HCT116 (cell line): Measurements from ENCODE around the gene LENG9. TPM values are rescaled to one million over a fixed set of nuclear protein-coding genes. Genes with fewer than 3 reads are reported as not detected.

Experiments
- ATAC-seq: fragments of 200-7000 bp; cut with Tn5 transposase; 2 replicates; pipeline ENCODE4 v1.9.1; 2020; ENCODE audit warnings: mild to moderate bottlenecking, moderate library complexity
- BruUV-seq: library from RNA; stranded (reverse); fragments of 400-500 nt; replicated peaks from 2 replicates; lab custom pipeline; 2021; lab: Mats Ljungman, UMichigan
- CTCF ChIA-PET: fragments of 300-600 bp; sonication (Branson Sonifier 250); formaldehyde crosslinking; loops from one replicate; lab custom pipeline; 2021; ENCODE audit warnings: antibody characterized with exemption; lab: Charles Lee
- POLR2A ChIA-PET: fragments of 300-600, 350-600 bp; sonication (Branson Sonifier 250); formaldehyde crosslinking; loops from one replicate; lab custom pipeline; 2021; ENCODE audit warnings: antibody characterized with exemption; lab: Charles Lee
- RAD21 ChIA-PET, 2 experiments: fragments of 300-600 bp; sonication (Branson Sonifier 250); formaldehyde crosslinking; loops; one replicate each; lab custom pipeline; 2023; ENCODE audit warnings: low total read pairs in 2 of 2; ENCODE audit not compliant: uncharacterized antibody in 2 of 2, unreplicated experiment in 2 of 2, low non-redundant PET in 1 of 2; lab: Charles Lee
- DNase-seq: peaks from one replicate; pipeline ENCODE4 v3.0.0-alpha.2; 2010; ENCODE audit warnings: low read depth, low spot score
- H2AFZ ChIP-seq: fragments of 200-600 bp; shearing (Covaris generic), sonication (generic); 2 replicates; pipeline ENCODE4 v1.6.1; 2017; ENCODE audit warnings: low read depth, mixed run types, mixed read lengths, antibody characterized with exemption, low read length; ENCODE audit not compliant: poor library complexity, severe bottlenecking
- H3K27ac ChIP-seq: 2 replicates; pipeline ENCODE4 v1.5.1; 2012; ENCODE audit warnings: low read depth, low read length
- H3K27me3 ChIP-seq: fragments of 200-600 bp; sonication (generic); 2 replicates; pipeline ENCODE4 v1.6.1; 2016; ENCODE audit warnings: mixed run types, low read length, mixed read lengths; ENCODE audit not compliant: insufficient read depth
- H3K36me3 ChIP-seq, 2 experiments: fragments of 200-500 bp in 1 of 2; fragments of 200-600 bp in 1 of 2; sonication (Bioruptor generic) in 1 of 2; sonication (generic) in 1 of 2; 2 replicates each; pipeline versions ENCODE4 v1.5.1 to v1.6.1; 2014 to 2016; ENCODE audit warnings: low read length in 2 of 2, inconsistent platforms in 1 of 2, mixed read lengths in 1 of 2, mixed run types in 1 of 2; ENCODE audit not compliant: insufficient read depth in 2 of 2, control insufficient read depth in 1 of 2
- H3K4me1 ChIP-seq, 2 experiments: fragments of 200-600 bp in 1 of 2; sonication (generic) in 1 of 2; 2 replicates each; pipeline versions ENCODE4 v1.5.1 to v1.6.1; 2012 to 2017; ENCODE audit warnings: low read length in 2 of 2, inconsistent platforms in 1 of 2, mild to moderate bottlenecking in 1 of 2, mixed read lengths in 1 of 2, mixed run types in 1 of 2, moderate library complexity in 1 of 2; ENCODE audit not compliant: insufficient read depth in 2 of 2, control insufficient read depth in 1 of 2
- H3K4me2 ChIP-seq: fragments of 200-600 bp; sonication (generic); 2 replicates; pipeline ENCODE4 v1.6.1; 2017; ENCODE audit warnings: mixed run types, low read length, mixed read lengths
- H3K4me3 ChIP-seq, 2 experiments: fragments of 200-600 bp in 1 of 2; sonication (generic) in 1 of 2; replicated peaks in 1 of 2; 2 replicates each; pipeline ENCODE4 v1.5.1; 2011 to 2016; ENCODE audit warnings: low read length in 2 of 2, control low read depth in 1 of 2, low read depth in 1 of 2, mild to moderate bottlenecking in 1 of 2, mixed read lengths in 1 of 2, mixed run types in 1 of 2
- H3K79me2 ChIP-seq: fragments of 200-600 bp; sonication (generic); 2 replicates; pipeline ENCODE4 v1.6.1; 2017; ENCODE audit warnings: mild to moderate bottlenecking, mixed run types, low read length, moderate library complexity, mixed read lengths; ENCODE audit not compliant: insufficient read depth
- H3K9ac ChIP-seq: fragments of 200-600 bp; sonication (generic); 2 replicates; pipeline ENCODE4 v1.6.1; 2016; ENCODE audit warnings: low read length, mixed read lengths
- H3K9me2 ChIP-seq: fragments of 200-600 bp; sonication (generic), shearing (Covaris generic); 2 replicates; pipeline ENCODE4 v1.6.1; 2017; ENCODE audit warnings: mixed run types, mild to moderate bottlenecking, moderate library complexity; ENCODE audit not compliant: insufficient read depth
- H3K9me3 ChIP-seq, 2 experiments: fragments of 200-500 bp in 1 of 2; fragments of 200-600 bp in 1 of 2; sonication (Bioruptor generic) in 1 of 2; sonication (generic) in 1 of 2; 2 replicates each; pipeline ENCODE4 v1.6.1; 2014 to 2017; ENCODE audit warnings: low read length in 2 of 2, mixed read lengths in 2 of 2, inconsistent platforms in 1 of 2, low read depth in 1 of 2, mild to moderate bottlenecking in 1 of 2, mixed run types in 1 of 2, moderate library complexity in 1 of 2; ENCODE audit not compliant: control insufficient read depth in 1 of 2, insufficient read depth in 1 of 2
- H4K20me1 ChIP-seq: fragments of 200-600 bp; sonication (generic), shearing (Covaris generic); 2 replicates; pipeline ENCODE4 v1.6.1; 2017; ENCODE audit warnings: mixed run types, mild to moderate bottlenecking, moderate library complexity; ENCODE audit not compliant: insufficient read depth
- CBX3 ChIP-seq: IDR thresholded peaks from 2 replicates; pipeline ENCODE4 v1.6.1; 2012; ENCODE audit warnings: low read depth
- EGR1 ChIP-seq: IDR thresholded peaks from 2 replicates; pipeline ENCODE4 v1.6.1; 2012; ENCODE audit warnings: low read depth
- ELF1 ChIP-seq: IDR thresholded peaks from 2 replicates; pipeline ENCODE4 v1.6.1; 2012; ENCODE audit warnings: low read depth, borderline replicate concordance
- EZH2 ChIP-seq: fragments of 200-600 bp; sonication (generic); IDR thresholded peaks from 2 replicates; pipeline ENCODE4 v1.6.1; 2017; ENCODE audit warnings: antibody characterized with exemption, mixed run types
- EZH2phosphoT487 ChIP-seq: fragments of 200-600 bp; IDR thresholded peaks from 2 replicates; pipeline ENCODE4 v1.6.1; 2018; ENCODE audit warnings: antibody characterized with exemption, borderline replicate concordance
- POLR2AphosphoS5 ChIP-seq: IDR thresholded peaks from 2 replicates; pipeline ENCODE4 v1.6.1; 2011; ENCODE audit warnings: mild to moderate bottlenecking, low read depth, low read length, moderate library complexity
- RAD21 ChIP-seq: IDR thresholded peaks from 2 replicates; pipeline ENCODE4 v1.6.1; 2012; ENCODE audit warnings: low read depth, mild to moderate bottlenecking
- SP1 ChIP-seq: IDR thresholded peaks from 2 replicates; pipeline ENCODE4 v1.6.1; 2012; ENCODE audit warnings: low read depth
- SRF ChIP-seq: IDR thresholded peaks from 2 replicates; pipeline ENCODE4 v1.6.1; 2012; ENCODE audit warnings: low read depth
- TCF7L2 ChIP-seq: IDR thresholded peaks from 2 replicates; pipeline ENCODE4 v1.7.0; 2011; ENCODE audit warnings: borderline replicate concordance, inconsistent platforms; ENCODE audit not compliant: insufficient read depth, insufficient read length; ENCODE audit errors: extremely low read depth
- ZFX ChIP-seq: fragments of 450-650 bp; IDR thresholded peaks from 2 replicates; pipeline ENCODE4 v1.6.1; 2017
- ZNF274 ChIP-seq: fragments of 200-500 bp; sonication (Bioruptor generic); IDR thresholded peaks from 2 replicates; pipeline ENCODE4 v1.6.1; 2014; ENCODE audit warnings: mild to moderate bottlenecking, low read depth, low read length, inconsistent platforms
- intact Hi-C: fragments of 100-400 bp; cut with micrococcal nuclease; formaldehyde crosslinking; loops from 2 replicates; pipeline ENCODE4 v1.10.0; 2022
- total RNA-seq: library from RNA; stranded (reverse); gene quantifications from one replicate; pipeline ENCODE4 v1.2.1, GENCODE V29; 2021; ENCODE audit not compliant: unreplicated experiment
- TF ChIP-seq, protein P1 (sequence below), 3 experiments: fragments of 200-600 bp in 1 of 3; sonication (generic) in 1 of 3; IDR thresholded peaks in 2 of 3; conservative IDR thresholded peaks in 1 of 3; 2 replicates each; pipeline ENCODE4 v1.5.1; 2012 to 2017; ENCODE audit warnings: low read depth in 2 of 3, low read length in 2 of 3, antibody characterized with exemption in 1 of 3, borderline replicate concordance in 1 of 3, control low read depth in 1 of 3, mild to moderate bottlenecking in 1 of 3, mixed read lengths in 1 of 3, mixed run types in 1 of 3, moderate library complexity in 1 of 3; ENCODE audit not compliant: insufficient read depth in 1 of 3
- TF ChIP-seq, protein P2 (sequence below): IDR thresholded peaks from 2 replicates; pipeline ENCODE4 v1.6.1; 2011; ENCODE audit warnings: mild to moderate bottlenecking, low read length, moderate library complexity; ENCODE audit not compliant: insufficient replicate concordance; ENCODE audit errors: extremely low read depth
- TF ChIP-seq, protein P3 (sequence below): IDR thresholded peaks from 2 replicates; pipeline ENCODE4 v1.6.1; 2012

The LENG9 gene
- total RNA-seq, 1 experiment from 2014 or later: 9.0 TPM

DNA sequence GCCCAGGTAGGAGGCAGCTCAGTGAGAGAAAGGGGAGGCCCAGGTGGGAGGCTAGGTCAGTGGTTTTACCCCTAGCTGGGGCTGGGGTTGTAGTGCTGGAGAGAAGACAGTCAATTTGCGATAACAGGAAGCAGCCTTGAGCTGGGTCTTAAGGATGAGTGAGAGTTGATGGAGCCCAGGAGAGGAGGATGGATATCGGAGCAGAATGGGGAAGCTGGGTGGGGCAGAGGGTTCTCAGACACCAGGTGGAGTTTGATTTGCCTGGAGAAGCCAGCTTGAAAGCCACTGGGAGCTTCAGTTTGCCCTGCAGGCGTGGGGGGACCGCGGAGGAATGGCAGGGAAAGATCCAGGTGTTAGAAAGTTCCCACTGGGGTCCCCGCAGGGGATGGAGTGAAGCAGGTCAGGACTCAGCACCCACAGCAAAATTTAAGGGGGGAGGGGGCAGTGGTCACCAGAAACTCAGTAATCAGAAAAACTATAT lies 10.4 kb upstream of the LENG9 start:
- Histone ChIP-seq H2AFZ (no peak overlapping the region), H3K27me3 (no peaks in the 10 kb centered on the region), H3K4me1 (peaks cover 6 to 9% of the 10 kb centered on the region in 2 experiments; a peak in 3 of 4 replicates), H3K36me3 (no peaks in the 10 kb centered on the region), H3K9me3 (no peaks in the 10 kb centered on the region), H3K9ac (no peak overlapping the region), H3K4me2 (no peak overlapping the region), H3K79me2 (no peaks in the 10 kb centered on the region), H3K27ac (no peak overlapping the region), H4K20me1 (no peaks in the 10 kb centered on the region), H3K4me3 (no peak overlapping the region), H3K9me2 (no peaks in the 10 kb centered on the region)
- ATAC-seq (no peak), DNase-seq (no peak)
- intact Hi-C loops: no loop called here
- CTCF ChIA-PET: interaction anchor here (1.3 kb wide), 1 partner anchor 8 kb away, joined by 4 read pairs; no protein-coding TSS in a partner anchor
- TF ChIP-seq ELF1 (no peak), RAD21 (no peak), CBX3 (no peak), POLR2AphosphoS5 (no peak), SRF (no peak), SP1 (no peak), EZH2phosphoT487 (no peak), ZFX (no peak), TCF7L2 (no peak), ZNF274 (no peak), EGR1 (no peak), EZH2 (no peak)
- TF ChIP-seq, protein P1, sequence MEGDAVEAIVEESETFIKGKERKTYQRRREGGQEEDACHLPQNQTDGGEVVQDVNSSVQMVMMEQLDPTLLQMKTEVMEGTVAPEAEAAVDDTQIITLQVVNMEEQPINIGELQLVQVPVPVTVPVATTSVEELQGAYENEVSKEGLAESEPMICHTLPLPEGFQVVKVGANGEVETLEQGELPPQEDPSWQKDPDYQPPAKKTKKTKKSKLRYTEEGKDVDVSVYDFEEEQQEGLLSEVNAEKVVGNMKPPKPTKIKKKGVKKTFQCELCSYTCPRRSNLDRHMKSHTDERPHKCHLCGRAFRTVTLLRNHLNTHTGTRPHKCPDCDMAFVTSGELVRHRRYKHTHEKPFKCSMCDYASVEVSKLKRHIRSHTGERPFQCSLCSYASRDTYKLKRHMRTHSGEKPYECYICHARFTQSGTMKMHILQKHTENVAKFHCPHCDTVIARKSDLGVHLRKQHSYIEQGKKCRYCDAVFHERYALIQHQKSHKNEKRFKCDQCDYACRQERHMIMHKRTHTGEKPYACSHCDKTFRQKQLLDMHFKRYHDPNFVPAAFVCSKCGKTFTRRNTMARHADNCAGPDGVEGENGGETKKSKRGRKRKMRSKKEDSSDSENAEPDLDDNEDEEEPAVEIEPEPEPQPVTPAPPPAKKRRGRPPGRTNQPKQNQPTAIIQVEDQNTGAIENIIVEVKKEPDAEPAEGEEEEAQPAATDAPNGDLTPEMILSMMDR (IDR thresholded peaks at IDR 0.05 in 2 of 3, conservative IDR thresholded peaks at IDR 0.05 in 1 of 3; ENCODE audit: borderline replicate concordance in 1 of 3, insufficient read depth in 1 of 3, low read depth in 2 of 3, low read length in 2 of 3): no peak
- TF ChIP-seq, protein P2, sequence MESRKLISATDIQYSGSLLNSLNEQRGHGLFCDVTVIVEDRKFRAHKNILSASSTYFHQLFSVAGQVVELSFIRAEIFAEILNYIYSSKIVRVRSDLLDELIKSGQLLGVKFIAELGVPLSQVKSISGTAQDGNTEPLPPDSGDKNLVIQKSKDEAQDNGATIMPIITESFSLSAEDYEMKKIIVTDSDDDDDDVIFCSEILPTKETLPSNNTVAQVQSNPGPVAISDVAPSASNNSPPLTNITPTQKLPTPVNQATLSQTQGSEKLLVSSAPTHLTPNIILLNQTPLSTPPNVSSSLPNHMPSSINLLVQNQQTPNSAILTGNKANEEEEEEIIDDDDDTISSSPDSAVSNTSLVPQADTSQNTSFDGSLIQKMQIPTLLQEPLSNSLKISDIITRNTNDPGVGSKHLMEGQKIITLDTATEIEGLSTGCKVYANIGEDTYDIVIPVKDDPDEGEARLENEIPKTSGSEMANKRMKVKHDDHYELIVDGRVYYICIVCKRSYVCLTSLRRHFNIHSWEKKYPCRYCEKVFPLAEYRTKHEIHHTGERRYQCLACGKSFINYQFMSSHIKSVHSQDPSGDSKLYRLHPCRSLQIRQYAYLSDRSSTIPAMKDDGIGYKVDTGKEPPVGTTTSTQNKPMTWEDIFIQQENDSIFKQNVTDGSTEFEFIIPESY: no peak
- TF ChIP-seq, protein P3, sequence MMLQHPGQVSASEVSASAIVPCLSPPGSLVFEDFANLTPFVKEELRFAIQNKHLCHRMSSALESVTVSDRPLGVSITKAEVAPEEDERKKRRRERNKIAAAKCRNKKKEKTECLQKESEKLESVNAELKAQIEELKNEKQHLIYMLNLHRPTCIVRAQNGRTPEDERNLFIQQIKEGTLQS: no peak
- RAD21 ChIA-PET: no interaction called here
- no TSS peak for BruUV-seq
- POLR2A ChIA-PET: interaction anchor here (1.5 kb wide), 1 partner anchor 11 kb away, joined by 9 read pairs; the partner anchor contains the start of gene LENG9
